ENCODE results near the gene LONRF2.

DNA sequence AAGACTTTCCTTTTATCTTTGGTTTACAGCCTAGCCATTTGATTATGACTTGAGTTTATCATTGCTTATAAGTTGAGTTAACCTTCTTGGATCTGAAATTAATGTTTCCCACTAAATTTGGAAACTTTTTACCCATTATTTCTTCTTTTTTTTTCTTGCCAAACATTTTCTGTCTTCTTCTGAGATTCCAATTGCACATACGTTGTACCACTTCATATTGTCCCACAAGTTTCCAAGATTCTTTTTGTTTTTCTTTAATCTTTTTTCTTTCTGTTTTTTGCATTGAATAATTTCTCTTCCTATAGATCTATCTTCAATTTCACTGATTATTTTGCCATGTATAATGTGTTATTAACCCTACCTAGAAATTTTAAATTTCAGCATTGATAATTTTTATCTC lies 18.6 kb downstream of the LONRF2 start:
- TF ChIP-seq CTCF (conservative IDR thresholded peaks at IDR 0.05; ENCODE audit: low read depth, low read length) (no peak), POLR2A (IDR thresholded peaks at IDR 0.05; ENCODE audit: low read depth, low read length) (no peak)

Measured in IMR-90 (cell line).